HG02938 (cell line): ENCODE results near the gene ATIC.
A peak's percentile ranks its signal among the peaks of the same experiment; 100 is the strongest.

Experiments used
- ATAC-seq: cut with Tn5 transposase; IDR thresholded peaks from one replicate; pipeline ENCODE4 v1.9.1; 2021; ENCODE audit warnings: mild to moderate bottlenecking, moderate library complexity; ENCODE audit not compliant: unreplicated experiment

Gene ATIC

DNA sequence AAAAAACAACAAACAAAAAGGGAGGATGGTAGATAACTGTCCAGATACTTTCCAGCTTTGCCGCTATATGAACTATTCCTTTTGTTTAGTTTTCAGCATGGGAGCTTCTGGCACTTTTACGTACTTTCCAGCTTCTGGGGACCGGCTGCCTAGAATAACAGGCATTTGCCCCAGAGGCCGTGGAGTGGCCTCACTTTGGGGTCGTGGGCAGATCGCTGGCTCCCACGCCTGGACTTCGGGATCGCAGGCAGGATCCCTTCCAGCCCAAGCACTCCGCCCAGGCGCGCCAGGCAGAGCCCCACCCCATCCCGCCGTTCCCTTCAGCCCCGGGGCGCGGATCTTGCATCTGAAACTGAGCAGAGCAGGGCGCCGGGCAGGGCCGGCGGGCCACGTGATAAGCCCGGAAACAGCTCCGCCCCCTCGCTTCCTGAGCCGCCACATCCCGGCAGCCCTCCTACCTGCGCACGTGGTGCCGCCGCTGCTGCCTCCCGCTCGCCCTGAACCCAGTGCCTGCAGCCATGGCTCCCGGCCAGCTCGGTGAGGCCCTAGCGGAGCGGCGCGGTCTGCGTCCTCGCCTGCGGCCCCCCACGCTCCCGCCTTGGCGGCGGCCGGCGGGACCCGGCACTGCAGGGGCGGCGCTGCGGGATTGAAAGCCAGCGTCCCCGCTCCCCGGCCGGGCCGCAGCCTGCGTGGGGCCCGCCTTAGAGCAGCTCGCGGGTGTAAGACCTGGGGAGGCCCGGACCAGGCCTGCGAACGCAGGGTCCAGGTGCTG, at the start of gene ATIC:
Gene ATIC (plus strand): TSS at position 435 of the 772 bp plus-strand sequence. CDS start 84 bp downstream, at position 519.
- ATAC-seq = peak; percentile 98

DNA sequence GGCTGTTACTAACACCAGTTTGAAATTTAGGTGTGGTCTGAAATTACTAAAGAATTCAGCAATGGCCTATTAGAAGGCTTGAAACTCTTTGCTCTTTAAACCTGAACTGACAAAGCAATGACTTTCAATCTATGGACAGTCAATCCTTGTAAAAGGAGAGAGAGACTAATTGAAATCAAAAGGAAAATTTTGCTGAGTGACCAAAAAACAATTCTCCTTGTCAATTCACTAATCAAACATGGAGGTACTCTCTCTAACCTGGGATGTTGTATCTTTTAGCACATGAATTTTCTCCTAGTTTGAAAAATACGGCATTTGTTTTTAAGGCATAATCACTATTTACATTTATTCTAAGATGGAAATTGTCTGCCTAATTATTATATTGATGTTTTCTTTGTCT, 49.6 kb upstream of the ATIC start:
- ATAC-seq = no peak

DNA sequence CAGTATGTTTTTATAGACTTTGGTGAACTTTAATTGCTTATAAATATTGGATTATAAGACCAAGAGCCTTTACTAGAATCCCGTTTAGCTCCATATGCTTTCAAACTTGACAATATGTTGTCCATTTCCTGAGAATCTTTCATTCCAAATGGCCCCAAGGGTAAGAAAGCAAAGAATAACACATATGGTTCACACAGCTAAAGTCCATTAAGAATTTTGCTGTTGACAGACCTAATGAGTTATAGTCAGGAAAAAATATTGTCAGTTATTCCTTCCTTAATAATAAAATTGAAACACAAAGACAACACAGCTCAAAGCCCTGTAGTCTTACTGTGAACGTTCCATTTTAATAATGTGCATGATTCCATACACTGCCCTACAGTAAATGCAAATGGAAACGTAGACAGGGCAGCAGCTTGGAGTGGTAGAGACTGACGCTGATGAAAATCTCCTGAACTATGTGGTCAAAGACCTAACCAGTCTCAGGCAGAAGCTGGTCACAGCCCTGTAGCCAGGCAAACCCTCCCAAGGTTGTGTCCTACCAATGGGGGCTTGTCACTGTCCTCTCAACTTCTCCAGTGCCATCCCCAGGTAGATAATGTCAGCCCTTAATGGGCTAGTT, 49.0 kb upstream of the ATIC start:
- no peak for ATAC-seq

DNA sequence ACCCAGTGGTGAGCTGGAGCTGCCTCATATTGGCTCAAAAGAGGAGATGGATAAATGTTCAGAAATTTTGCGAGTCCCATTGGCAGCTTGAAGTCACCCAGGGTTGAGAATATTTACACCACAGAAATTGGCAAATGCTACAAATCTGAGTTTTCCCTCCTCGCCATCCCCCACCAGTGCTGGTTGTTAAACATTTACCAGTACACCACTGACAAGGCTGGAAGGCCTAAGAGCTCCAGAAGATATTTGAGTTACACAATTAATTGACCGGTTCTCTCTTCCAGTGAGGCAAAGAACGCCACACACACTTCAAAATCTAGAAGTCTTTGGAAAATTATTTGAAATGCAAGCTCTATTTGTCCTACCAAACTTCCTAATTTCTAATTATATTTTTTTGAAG, 47.5 kb upstream of the ATIC start:
- ATAC-seq = no peak

DNA sequence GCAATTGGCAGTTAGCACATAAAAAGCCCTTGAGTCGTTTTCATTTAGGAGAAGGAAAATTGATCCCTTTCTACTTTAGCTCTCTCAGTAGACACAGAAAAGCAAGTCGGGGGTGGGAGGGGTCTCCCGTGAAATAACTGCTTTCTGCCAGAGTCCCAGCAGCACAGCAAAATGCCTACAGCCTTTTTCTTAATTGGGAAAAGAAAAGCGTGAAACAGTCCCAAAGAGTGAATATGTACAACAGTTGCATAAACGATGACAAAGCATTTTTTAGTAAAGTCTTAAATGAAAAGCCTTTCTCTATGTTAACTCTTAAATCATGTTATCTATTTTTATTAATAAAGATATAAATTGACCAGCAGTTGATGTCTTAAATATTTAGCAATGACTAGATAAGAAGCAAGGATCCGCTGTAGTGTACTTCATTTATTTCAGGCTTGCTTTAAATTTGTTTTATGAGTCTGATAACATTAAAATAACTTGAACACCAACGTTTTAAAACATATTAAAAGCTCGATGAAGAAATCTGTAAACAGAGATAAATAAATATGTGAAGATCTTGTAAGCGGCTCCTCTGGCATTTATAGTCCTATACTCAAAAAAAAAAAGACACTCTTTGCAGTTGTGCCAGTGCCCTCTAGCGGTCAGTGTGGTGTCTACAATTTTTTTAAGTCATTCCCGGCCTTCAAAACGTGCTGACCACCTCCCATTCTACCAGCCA, 42.3 kb upstream of the ATIC start:
- ATAC-seq = peak; percentile 77

DNA sequence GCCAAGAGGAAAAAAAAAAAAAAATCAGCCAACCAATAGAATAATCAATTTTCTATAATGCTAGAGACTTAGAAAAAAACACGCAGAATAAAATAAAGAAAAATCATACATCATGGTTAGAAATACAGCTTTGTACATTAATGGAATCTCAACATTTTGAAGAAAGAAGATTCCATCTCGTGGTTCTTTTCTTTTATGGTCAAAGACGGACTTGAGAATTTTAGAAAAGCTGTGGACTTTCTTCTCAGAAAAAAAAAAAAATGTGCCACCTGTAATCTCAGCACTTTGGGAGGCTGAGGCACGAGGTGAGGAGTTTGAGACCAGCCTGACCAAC, 41.8 kb upstream of the ATIC start:
- ATAC-seq = no peak

DNA sequence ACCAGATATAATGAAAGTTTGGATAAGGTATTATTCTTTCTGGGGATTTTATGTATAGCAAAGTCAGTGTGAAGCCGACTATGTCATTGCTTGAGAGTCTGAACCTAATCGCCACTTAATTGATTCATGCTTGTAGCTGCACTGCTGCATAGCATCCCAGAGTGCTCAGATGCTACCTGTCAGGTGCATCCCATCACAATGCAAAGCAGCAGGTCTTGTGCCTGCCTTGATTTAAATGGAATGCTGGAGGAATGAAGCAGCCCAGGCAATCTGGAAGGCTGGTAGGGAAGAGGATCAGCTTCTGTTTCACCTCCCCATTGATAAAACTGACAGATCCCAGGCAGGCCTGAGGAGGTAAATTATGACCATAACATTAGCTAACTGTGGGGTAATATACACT, 40.4 kb upstream of the ATIC start:
- ATAC-seq = no peak

DNA sequence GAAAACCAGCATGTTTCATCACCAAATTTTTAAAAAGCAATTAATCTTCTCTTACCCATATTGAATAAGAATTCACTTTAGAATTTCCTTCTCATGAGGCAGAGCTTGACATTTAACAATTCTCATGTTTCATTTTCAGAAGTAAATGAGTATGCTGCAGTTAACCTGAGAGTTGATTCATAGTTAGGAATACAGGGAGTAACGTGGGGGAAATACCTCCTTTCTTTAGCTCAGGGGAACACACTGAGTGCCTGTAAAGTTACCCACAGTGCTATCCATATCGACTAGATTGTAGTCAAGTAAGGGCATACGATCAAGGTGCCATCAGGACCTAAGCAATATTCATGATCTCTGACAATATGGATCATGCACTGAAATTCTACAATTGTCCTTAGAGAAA, 38.9 kb upstream of the ATIC start:
- no peak for ATAC-seq

DNA sequence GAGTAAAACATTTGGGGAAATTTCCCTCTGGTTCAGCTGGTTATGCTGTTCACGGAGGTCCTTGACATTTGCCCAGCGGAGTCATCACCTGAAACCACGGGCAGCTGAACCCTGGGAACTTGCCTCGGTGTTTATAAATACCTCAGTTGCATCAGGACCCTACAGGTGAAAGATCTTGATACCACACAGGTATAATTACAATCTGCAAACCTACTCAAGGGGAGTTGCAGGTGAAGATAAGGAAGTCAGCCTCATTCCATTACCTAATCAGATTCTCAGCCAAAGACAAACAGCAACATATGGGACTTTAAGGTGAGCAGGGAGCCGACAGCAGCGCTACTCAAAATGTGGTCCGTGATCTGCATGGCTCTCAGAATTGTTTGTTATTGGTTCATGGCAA, 37.0 kb upstream of the ATIC start:
- ATAC-seq = no peak

DNA sequence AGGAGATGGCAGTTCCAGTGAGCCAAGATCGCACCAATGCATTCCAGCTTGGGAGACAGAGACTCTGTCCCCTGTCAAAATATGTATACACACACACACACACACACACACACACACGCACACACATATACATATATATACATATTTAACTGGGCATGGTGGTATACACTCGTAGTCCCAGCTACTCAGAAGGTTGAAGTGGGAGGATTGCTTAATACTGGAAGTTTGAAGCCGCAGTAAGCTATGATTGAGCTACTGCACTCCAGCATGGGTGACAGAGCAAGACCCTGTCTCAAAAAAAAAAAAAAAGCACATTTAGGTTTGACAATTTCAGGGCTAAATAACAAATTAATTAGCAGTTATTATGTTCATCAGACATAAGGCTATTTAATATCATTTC, 36.0 kb upstream of the ATIC start:
- no peak for ATAC-seq

DNA sequence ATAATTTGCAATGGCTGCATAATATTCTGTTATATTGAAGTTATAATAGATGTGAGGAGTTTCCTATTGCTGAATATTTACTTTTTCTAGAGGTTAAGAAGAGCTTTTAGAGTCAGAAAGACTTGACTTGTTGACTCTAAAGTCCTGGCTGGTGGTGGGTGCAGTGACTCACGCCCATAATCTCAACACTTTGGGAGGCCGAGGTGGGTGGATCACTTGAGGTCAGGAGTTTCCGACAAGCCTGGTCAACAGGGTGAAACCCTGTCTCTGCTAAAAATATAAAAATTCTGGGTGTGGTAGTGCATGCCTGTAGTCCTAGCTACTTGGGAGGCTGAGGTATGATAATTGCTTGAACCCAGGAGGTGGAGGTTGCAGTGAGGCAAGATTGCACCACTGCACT, 33.9 kb upstream of the ATIC start:
- no peak for ATAC-seq

DNA sequence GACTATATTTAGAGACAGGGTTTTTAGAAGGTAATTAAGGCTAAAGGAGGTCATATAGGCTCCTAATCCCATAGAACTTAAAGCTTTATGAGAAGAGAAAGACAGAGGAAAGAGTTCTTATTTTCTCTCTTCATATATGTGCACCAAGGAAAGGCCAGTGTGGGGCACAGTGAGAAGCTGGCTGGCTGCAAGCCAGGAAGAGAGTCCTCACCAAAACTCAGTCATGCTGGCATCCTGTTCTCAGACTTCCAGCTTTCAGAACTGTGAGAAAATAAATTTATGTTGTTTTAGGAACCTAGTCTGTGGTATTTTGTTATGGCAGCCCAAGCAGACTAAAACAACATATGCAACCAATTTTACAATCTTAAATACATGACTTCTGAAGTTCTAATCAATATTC, 31.5 kb upstream of the ATIC start:
- no peak for ATAC-seq

DNA sequence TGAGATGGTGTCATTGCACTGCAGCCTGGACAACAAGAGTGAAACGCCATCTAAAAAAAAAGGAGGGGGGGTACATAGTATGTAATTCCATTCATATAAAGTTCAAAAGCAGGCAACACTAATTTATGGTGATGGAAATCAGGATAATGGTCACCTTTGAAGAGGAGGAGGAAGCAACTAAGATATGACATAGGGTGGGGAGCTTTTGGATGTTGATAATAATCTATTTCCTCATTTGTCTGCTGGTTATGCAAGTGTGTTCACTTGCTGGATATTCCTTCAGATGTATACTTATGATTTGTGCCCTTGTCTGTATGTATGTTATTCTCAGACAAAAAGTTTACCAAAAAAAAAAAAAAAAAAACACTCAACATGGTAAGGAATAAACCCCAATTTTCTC, 28.6 kb upstream of the ATIC start:
- no peak for ATAC-seq

DNA sequence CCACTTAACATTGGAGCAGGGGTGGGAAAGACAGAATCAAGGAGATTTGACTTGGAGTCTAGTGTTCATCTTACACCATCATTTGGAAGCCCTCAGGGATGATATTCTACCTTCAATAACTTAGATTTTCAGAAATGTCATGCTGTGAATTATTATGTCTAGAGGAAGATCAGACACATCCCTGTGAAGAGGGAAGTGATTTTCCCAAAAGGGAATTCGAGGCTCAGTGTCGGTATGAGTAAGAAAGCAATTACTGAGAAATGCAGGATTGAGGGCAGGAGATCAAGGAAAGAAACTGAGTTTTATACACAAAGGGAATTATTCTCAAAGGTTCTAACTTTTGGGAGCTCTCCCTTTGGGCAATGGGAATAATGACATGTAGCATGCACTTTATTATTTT, 25.6 kb upstream of the ATIC start:
- no peak for ATAC-seq

DNA sequence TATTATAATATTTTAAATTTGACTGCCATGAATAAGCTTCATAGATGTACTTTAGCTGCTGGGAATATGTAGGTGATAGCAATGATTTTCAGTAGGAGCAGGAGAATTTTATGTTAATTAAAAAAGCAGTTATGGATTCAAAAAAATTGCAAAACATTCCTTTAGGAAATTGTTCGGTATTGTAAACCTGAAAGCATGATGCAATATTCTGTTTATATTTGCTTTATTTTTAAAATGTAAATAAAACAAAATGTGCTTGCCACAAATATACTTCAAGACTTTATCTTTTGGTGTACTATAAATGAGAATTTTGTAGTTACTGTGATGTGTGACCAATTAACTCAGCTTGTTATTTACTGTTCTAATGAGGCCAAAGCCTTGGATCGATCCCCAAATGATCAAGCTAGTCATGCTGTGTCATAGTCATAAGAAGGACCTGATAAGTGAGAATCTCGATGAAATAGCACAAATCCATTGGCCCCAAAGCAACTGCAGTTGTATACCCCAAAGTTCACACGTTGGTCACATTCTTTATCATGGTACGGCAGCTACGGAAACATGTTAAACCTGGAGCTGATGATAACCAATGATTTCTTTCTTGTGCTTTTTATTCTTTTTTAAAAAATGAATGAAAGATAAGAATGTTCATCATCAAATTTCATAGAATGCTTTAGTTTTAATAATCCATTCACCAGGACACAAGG, 23.6 kb upstream of the ATIC start:
- ATAC-seq = no peak

DNA sequence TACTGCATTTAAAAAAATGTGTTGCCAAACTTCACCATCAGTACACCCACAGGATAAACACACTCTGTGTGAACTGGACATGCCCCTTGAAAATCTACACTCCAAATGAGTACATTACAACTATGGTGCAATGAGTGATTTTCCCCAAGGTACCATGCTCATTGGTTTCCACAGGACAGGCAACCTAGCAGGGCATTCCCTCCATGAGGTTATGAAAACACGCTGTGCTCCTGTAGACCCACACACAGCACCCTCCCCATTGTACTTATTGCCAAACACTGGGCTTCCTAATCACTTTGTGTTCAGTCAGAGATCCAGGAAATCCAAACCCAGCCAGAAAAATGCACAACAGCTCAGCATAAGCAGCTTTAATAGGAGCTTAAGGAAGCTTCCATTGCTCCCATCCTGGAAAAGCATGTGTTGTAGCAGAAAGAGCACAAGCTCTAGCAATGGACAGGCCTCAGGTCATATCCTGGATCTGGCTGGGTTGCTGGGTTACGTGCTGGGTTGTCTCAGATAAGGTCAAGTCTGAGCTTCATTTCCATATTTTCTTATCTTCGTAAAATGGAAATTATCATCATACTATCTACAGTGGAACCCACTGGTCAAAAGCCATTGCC, 20.8 kb upstream of the ATIC start:
- ATAC-seq = no peak

DNA sequence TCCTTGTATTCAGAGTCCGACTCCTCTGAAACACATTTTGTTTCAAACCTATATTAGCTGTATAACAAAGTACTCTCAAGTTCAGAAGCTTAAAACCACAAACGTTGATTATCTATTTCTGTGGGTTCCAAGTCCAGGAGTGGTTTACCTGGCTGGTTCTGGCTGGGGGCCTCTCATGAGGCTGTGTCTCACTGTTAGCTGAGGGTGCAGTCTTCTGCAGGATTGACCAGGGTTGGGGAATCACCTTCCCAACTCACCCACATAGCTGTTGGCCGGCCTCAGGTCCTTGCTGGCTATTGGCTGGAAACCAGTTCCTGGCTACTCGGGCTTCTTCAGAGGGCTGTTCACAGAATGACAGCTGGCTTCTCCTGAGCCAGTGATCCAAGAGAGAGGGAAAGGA, 18.0 kb upstream of the ATIC start:
- no peak for ATAC-seq

DNA sequence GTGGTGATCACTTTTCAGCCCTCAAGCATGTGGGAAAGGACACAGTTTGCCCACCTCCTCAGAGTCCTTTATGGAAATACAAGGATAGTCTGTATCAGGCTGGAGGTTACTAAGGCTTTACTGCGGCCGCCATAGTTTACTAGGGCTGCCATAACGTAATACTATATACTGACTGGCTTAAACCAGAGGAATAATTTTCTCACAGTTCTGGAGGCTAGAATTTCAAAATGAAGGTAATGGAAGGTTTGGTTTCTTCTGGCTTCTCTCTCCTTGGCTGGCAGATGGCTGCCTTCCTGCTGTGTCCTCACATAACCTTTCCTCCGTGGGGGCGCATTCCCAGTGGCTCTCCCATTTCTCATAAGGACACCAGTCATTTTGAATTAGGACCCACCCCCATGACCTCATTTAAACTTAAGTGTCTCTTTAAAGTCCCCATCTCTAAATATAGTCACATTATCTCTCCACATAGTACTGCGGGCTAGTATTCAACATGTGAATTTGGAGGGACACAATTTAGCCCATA, 12.5 kb upstream of the ATIC start:
- ATAC-seq = no peak

DNA sequence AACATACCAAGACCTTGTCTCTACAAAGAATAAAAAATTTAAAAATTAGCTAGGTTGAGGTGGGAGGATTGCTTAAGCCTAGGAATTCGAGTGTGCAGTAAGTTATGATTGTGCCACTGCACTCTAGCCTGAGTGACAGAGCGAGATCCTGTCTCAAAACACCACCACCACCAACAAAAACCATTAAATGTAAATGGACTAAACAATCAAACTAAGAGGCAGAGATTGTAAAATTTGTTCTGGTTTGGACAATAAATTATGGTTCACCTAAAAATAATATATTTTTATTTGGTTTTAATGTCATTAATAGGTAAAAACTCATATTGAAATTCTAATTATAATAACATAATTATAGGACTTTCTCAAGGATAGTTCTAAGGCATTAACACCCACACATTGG, 9.9 kb upstream of the ATIC start:
- no peak for ATAC-seq

DNA sequence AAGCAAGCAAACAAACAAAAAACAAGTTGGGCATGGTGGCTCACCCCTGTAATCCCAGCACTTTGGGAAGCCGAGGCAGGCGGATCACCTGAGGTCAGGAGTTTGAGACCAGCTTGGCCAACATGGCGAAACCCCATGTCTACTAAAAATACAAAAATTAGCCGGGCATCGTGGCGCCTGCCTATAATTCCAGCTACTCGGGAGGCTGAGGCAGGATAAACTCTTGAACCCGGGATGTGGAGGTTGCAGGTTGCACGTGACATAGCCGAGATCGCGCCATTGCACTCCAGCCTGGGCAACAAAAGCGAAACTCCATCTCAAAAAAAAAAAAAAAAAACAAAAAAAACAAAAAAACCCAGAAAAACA, 617 bp upstream of the ATIC start:
- peak; percentile 22 for ATAC-seq

DNA sequence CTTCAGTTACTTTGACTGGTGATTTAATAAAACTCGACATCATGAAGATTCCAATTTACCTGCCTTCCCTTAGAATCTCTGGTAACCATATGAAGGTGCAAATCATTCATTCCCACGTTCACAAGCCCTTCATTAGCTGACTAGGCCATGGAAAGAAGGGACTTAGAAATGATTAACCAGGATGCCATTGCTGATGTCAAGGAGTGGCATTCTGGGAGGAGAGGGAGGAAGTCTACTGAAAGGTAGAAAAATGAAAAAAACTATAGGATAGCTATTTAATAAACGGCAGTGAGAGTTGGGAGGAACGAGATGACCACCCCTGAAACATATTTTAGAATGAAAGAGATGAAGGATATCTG, 1.4 kb downstream of the ATIC start:
- no peak for ATAC-seq
